WERI-Rb-1 (cell line): Measurements from ENCODE around the gene FN1.

Experiments used
- DNase-seq: peaks from one replicate; pipeline ENCODE4 v3.0.0-alpha.2; 2020
- H3K27ac ChIP-seq: fragments of 250-450 bp; sonication (Bioruptor Pico); 2 replicates; pipeline ENCODE4 v1.5.1; 2020; ENCODE audit warnings: mild to moderate bottlenecking, moderate library complexity
- H3K27me3 ChIP-seq: fragments of 250-450 bp; sonication (Bioruptor Pico); 2 replicates; pipeline ENCODE4 v1.5.1; 2021; ENCODE audit warnings: mild to moderate bottlenecking, low read depth, moderate library complexity; ENCODE audit not compliant: insufficient read depth, severe bottlenecking
- H3K36me3 ChIP-seq: fragments of 250-450 bp; sonication (Bioruptor Pico); 2 replicates; pipeline ENCODE4 v1.5.1; 2020; ENCODE audit warnings: mild to moderate bottlenecking, moderate library complexity
- H3K4me3 ChIP-seq: 2 replicates; pipeline ENCODE4 v1.5.1; 2011; ENCODE audit warnings: low read depth, mild to moderate bottlenecking, control low read depth, low read length
- H3K9me3 ChIP-seq: fragments of 250-450 bp; sonication (Bioruptor Pico); 2 replicates; pipeline ENCODE4 v1.5.1; 2021; ENCODE audit warnings: mild to moderate bottlenecking, moderate library complexity; ENCODE audit not compliant: severe bottlenecking
- CTCF ChIP-seq: IDR thresholded peaks from 2 replicates; pipeline ENCODE4 v1.5.1; 2011; ENCODE audit warnings: low read depth, mild to moderate bottlenecking, control low read depth, inconsistent platforms, low read length

FN1 gene

GRCh38 chr2:215390550-215390913 is 45.3 kb downstream of the FN1 start:
- TF ChIP-seq CTCF = no peak
- Histone ChIP-seq H3K27me3 (no peaks in the 10 kb centered on the region), H3K36me3 (no peaks in the 10 kb centered on the region), H3K27ac (no peak overlapping the region), H3K4me3 (no peak overlapping the region), H3K9me3 (no peaks in the 10 kb centered on the region)
- no peak for DNase-seq

- Histone ChIP-seq H3K27me3 (no peaks in the 10 kb centered on the region), H3K36me3 (no peaks in the 10 kb centered on the region), H3K9me3 (no peaks in the 10 kb centered on the region), H3K4me3 (no peak overlapping the region), H3K27ac (no peak overlapping the region)
- no peak for DNase-seq
- TF ChIP-seq CTCF = no peak
Measured at GRCh38 chr2:215388002-215388728, 47.7 kb downstream of the FN1 start.

GRCh38 chr2:215386566-215386965 is 49.3 kb downstream of the FN1 start:
- TF ChIP-seq CTCF = no peak
- H3K4me3 ChIP-seq = no peak overlapping the region
- no peaks in the 10 kb centered on the region for H3K9me3 ChIP-seq
- H3K36me3 ChIP-seq = no peaks in the 10 kb centered on the region
- H3K27me3 ChIP-seq = no peaks in the 10 kb centered on the region
- H3K27ac ChIP-seq = no peak overlapping the region
- DNase-seq = no peak

DNA sequence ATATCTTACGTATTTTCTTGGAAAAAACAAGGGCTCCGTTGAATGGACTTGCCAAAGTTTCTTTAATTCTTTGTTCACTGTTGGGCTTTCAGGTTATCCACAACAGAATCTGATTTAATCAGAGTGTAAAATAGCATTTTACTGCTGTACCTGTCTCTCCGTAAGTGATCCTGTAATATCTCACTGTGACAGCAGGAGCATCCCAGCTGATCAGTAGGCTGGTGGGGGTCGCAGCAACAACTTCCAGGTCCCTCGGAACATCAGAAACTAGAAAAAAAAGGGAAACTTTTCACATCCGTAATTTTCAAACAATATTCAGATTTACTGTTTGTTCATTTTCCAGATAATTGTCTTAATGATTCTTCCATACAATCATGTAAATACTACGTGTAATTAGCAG is 51.2 kb downstream of the FN1 start:
- H3K36me3 ChIP-seq = no peaks in the 10 kb centered on the region

DNA sequence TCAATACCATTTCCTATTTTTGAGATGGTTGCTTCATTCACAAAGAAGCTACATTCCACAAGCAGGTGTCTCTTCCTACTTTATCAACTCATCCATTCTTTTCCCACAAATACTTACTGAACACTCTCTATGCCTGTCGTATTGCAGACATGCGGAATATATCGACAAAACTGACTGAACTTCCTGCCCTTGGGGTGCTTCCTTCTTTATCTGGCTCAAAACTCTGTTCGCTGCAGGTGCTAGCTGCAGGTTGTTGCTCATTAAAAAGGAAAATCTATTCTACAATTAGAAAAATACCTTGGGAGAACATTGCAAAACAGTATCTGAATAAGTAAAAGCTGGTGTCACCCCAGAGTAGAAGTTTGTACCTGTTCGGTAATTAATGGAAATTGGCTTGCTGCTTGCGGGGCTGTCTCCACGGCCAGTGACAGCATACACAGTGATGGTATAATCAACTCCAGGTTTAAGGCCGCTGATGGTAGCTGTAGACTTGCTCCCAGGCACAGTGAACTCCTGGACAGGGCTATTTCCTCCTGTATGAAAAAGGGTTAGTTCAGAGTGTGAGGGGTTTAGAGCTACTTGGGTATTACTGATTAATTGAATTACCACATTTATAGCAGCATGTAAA is 52.1 kb downstream of the FN1 start:
- no peak overlapping the region for H3K27ac ChIP-seq
- no peaks in the 10 kb centered on the region for H3K36me3 ChIP-seq

More for the DNA sequence above, 51.2 kb downstream of the FN1 start:
- H3K27ac ChIP-seq = no peak overlapping the region
- no peaks in the 10 kb centered on the region for H3K27me3 ChIP-seq
- no peak overlapping the region for H3K4me3 ChIP-seq
- TF ChIP-seq CTCF = no peak
- DNase-seq = no peak
- no peaks in the 10 kb centered on the region for H3K9me3 ChIP-seq

More for the DNA sequence above, 52.1 kb downstream of the FN1 start:
- Histone ChIP-seq H3K9me3 (no peaks in the 10 kb centered on the region), H3K4me3 (no peak overlapping the region), H3K27me3 (no peaks in the 10 kb centered on the region)
- no peak for DNase-seq
- no peak for TF ChIP-seq CTCF
